ENCODE data around the gene CSTF1. TPM values are rescaled to one million over a fixed set of nuclear protein-coding genes. Genes with fewer than 3 reads are reported as not detected.
"Not testable (repeated sequence)": the region's sequence is repeated elsewhere in the genome, so short reads cannot be mapped to it uniquely, and the experiment has no call there.

The CSTF1 gene
- total and polyA plus RNA-seq, 2 experiments from 2014 or later = 15.4 to 34.8 TPM

DNA sequence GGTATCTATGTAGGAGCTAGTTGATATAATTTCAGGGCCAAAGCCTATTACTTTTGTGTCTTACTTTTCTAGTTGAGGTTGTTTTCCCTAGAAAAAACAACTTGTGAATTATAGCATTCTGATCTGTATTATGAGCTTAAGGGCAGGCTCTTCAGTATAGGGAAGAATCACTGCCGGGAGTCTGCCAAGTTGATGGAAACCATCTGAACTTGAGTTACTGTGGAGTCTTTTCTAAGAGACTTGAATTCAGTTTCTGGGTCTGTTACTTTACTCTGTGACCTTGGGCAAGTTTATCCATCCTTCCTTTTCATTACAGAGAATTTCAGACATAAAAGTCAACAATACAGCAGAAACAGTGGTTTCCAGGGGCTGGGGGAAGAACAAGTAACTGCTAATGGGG, 17.5 kb downstream of the CSTF1 start:
- H3K4me2 ChIP-seq = no peak overlapping the region
- H4K20me1 ChIP-seq (ENCODE audit: insufficient read depth, poor library complexity, severe bottlenecking) = no peaks in the 10 kb centered on the region
- peak overlapping the region; percentile 59 for H3K27ac ChIP-seq
- H3K9me3 ChIP-seq (ENCODE audit: low read depth) = no peaks in the 10 kb centered on the region
- no peak overlapping the region for H3K4me3 ChIP-seq
- H2AFZ ChIP-seq = no peak overlapping the region
- H3K9me2 ChIP-seq (replicated peaks; ENCODE audit: insufficient read depth) = no peaks in the 10 kb centered on the region
- no peak for DNase-seq (ENCODE audit: low spot score)
- TF ChIP-seq EZH2phosphoT487 (IDR thresholded peaks at IDR 0.05; ENCODE audit: low read depth, severe bottlenecking, unreplicated experiment) (no peak), EZH2 (IDR thresholded peaks at IDR 0.05; ENCODE audit: borderline replicate concordance) (no peak), CTCF (IDR thresholded peaks at IDR 0.05; ENCODE audit: poor library complexity) (no peak)
- 79% methylated on average over 1 of the region's 1 CpG for WGBS (ENCODE audit: low lambda C conversion rate, missing lambda C conversion rate)
- H3K36me3 ChIP-seq (replicated peaks; ENCODE audit: insufficient read depth, low read depth) = no peaks in the 10 kb centered on the region
- no peaks in the 10 kb centered on the region for H3K27me3 ChIP-seq
- H3K79me2 ChIP-seq = peaks cover 6% of the 10 kb centered on the region
- H3K4me1 ChIP-seq (ENCODE audit: insufficient read depth) = no peaks in the 10 kb centered on the region

DNA sequence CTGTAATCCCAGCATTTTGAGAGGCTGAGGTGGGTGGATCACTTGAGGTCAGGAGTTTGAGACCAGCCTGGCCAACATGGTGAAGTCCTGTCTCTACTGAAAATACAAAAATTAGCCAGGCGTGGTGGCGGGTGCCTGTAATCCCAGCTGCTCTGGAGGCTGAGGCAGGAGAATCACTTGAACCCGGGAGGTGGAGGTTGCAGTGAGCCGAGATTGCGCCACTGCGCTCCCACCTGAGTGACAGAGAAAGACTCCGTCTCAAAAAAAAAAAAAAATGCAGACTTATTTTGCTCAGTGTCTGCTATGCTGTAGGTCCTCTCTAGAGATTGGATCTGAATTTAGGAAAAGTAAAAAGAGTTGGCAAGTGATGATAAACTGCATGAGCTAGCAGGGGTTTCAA, 18.8 kb downstream of the CSTF1 start:
- WGBS (ENCODE audit: low lambda C conversion rate, missing lambda C conversion rate) = 94% methylated on average over 7 of the region's 7 CpGs

GRCh38 chr20:56411759-56412472, 19.5 kb downstream of the CSTF1 start, which contains the start of gene CASS4:
Gene CASS4 (plus strand): TSS chr20:56412260. CDS start chr20:56412459, 199 bp downstream.
- no peaks in the 10 kb centered on the region for H3K27me3 ChIP-seq
- 73% methylated on average over 10 of the region's 10 CpGs for WGBS (ENCODE audit: low lambda C conversion rate, missing lambda C conversion rate)
- TF ChIP-seq EZH2phosphoT487 (IDR thresholded peaks at IDR 0.05; ENCODE audit: low read depth, severe bottlenecking, unreplicated experiment) = no peak
- no peak for TF ChIP-seq CTCF (IDR thresholded peaks at IDR 0.05; ENCODE audit: poor library complexity)
- TF ChIP-seq EZH2 (IDR thresholded peaks at IDR 0.05; ENCODE audit: borderline replicate concordance) = no peak
- peak within 1 kb of the TSS; percentile 54 for H3K4me2 ChIP-seq
- H3K9me2 ChIP-seq (replicated peaks; ENCODE audit: insufficient read depth) = no peaks in the 10 kb centered on the region
- no peaks in the 10 kb centered on the region for H4K20me1 ChIP-seq (ENCODE audit: insufficient read depth, poor library complexity, severe bottlenecking)
- H3K4me3 ChIP-seq = no peak within 1 kb of the TSS
- no peaks in the 10 kb centered on the region for H3K9me3 ChIP-seq (ENCODE audit: low read depth)
- H3K4me1 ChIP-seq (ENCODE audit: insufficient read depth) = no peaks in the 10 kb centered on the region
- H3K27ac ChIP-seq = peak within 1 kb of the TSS; percentile 49
- DNase-seq (ENCODE audit: low spot score) = peak; percentile 26
- no peaks in the 10 kb centered on the region for H3K36me3 ChIP-seq (replicated peaks; ENCODE audit: insufficient read depth, low read depth)
- H2AFZ ChIP-seq = no peak within 1 kb of the TSS
- no peaks in the 10 kb centered on the region for H3K79me2 ChIP-seq

More for the DNA sequence above, 18.8 kb downstream of the CSTF1 start:
- not testable (repeated sequence) for H3K36me3 ChIP-seq (replicated peaks; ENCODE audit: insufficient read depth, low read depth); H3K9me3 ChIP-seq (ENCODE audit: low read depth); H2AFZ ChIP-seq; H3K4me2 ChIP-seq; H3K4me3 ChIP-seq; H3K9me2 ChIP-seq (replicated peaks; ENCODE audit: insufficient read depth); H3K27ac ChIP-seq; H3K79me2 ChIP-seq; H3K27me3 ChIP-seq; DNase-seq (ENCODE audit: low spot score); H3K4me1 ChIP-seq (ENCODE audit: insufficient read depth); H4K20me1 ChIP-seq (ENCODE audit: insufficient read depth, poor library complexity, severe bottlenecking)

DNA sequence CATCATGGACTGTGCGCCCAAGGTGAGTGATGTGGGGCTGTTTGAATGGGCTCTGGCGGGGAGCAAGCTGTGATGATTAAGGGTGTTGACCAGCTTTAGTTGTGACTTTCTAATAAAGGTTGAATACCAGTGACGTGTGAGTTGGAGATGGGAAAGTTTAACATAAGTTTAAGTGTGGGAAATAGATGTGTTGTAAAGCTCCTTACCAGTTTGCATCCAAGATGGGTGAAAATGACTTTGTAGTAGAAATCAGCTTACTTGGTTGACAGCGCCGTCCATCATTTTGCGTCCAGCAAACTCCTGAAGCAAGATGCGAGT, 20.0 kb downstream of the CSTF1 start:
- Histone ChIP-seq H4K20me1 (ENCODE audit: insufficient read depth, poor library complexity, severe bottlenecking) (no peaks in the 10 kb centered on the region), H3K36me3 (replicated peaks; ENCODE audit: insufficient read depth, low read depth) (no peaks in the 10 kb centered on the region), H2AFZ (no peak overlapping the region), H3K9me3 (ENCODE audit: low read depth) (no peaks in the 10 kb centered on the region), H3K79me2 (no peaks in the 10 kb centered on the region), H3K4me1 (ENCODE audit: insufficient read depth) (no peaks in the 10 kb centered on the region), H3K27me3 (no peaks in the 10 kb centered on the region), H3K9me2 (replicated peaks; ENCODE audit: insufficient read depth) (no peaks in the 10 kb centered on the region), H3K27ac (peak overlapping the region; percentile 49), H3K4me2 (peak overlapping the region; percentile 54), H3K4me3 (no peak overlapping the region)
- 97% methylated on average over 7 of the region's 7 CpGs for WGBS (ENCODE audit: low lambda C conversion rate, missing lambda C conversion rate)
- no peak for DNase-seq (ENCODE audit: low spot score)
- TF ChIP-seq EZH2phosphoT487 (IDR thresholded peaks at IDR 0.05; ENCODE audit: low read depth, severe bottlenecking, unreplicated experiment) (no peak), EZH2 (IDR thresholded peaks at IDR 0.05; ENCODE audit: borderline replicate concordance) (no peak), CTCF (IDR thresholded peaks at IDR 0.05; ENCODE audit: poor library complexity) (no peak)

All from hepatocyte (in vitro differentiated cells).